GM19438 (cell line): ENCODE data around the gene SLC38A1.

Source experiments
- ATAC-seq: cut with Tn5 transposase; IDR thresholded peaks from one replicate; pipeline ENCODE4 v1.9.1; 2021; ENCODE audit warnings: low read depth; ENCODE audit not compliant: unreplicated experiment

Gene SLC38A1

DNA sequence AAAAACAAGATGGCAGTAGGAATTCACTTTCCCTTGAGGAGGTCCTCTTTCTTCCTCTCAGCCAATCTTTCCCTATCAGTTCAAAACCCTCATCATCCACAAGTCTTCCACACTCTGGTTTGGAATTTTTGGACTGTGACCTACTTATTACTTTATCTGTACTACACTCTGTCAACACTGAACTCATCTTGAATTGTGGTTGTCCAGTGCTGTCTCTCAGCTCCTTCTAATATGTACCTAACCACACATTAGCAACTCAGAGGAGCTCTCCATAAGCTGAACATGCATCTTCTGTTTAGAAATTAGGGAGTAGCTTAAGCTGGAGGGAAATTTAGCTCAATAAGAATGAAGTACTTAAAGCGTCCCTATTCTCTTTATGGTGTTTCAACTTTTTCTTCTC lies 34.8 kb downstream of the SLC38A1 start:
- no peak for ATAC-seq

DNA sequence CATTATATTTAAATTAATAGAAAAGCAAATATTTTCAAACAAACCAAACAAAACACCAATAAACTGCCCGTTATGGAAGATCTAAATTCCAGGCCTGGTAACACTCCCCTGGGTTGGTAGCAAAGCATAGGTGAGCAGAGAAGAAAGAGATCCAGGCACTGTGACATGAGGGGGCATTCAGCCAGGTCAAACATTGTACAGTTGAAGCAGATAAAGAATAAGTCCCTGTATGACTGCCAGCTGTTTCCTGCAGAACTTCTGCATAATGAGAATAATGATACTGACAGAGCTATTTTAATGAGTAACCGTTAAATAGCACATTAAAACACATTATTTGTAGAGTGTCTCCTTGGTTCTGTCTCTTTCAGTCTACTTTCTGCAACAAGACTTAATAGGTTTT lies 35.4 kb downstream of the SLC38A1 start:
- ATAC-seq, result no peak

DNA sequence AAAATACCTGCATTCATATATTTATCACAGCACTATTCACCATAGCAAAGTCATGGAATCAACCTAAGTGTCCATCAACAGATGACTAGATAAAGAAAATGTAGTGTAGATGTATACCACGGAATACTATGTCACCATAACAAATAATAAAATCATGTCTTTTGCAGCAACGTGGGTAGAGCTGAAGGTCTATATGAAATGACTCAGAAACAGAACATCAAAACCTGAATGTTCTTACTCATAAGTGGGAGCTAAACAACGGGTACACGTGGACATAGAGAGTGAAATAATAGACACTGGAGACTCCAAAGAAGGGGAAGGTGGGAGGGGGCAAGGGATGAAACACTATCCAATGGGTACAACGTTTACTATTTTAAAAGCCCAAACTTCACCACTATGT lies 37.9 kb downstream of the SLC38A1 start:
- ATAC-seq, result no peak

- ATAC-seq, result no peak
Observed at GRCh38 chr12:46230306-46230705, 38.5 kb downstream of the SLC38A1 start.

DNA sequence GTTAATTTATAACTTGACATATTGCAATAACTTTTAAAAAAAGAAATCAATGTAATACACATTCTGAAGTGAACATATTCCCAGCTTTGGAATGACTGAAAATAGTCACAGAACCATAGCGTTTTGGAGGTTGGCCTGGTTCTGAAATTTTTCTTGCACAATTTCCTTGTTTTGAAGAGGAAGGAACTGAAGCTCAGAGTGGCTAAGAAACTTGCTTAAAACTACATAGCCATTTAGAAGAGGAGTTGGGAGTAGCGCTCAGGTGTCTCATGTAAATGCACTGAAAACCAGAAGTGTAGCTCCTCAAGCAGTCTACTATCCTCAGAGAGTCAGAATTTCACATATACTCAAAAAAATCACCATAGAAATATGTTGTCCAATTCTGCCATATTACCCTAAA lies 41.2 kb downstream of the SLC38A1 start:
- no peak for ATAC-seq

- no peak for ATAC-seq
Observed at GRCh38 chr12:46224386-46224785, 44.5 kb downstream of the SLC38A1 start.

- no peak for ATAC-seq
Observed at GRCh38 chr12:46223047-46223446, 45.8 kb downstream of the SLC38A1 start.

DNA sequence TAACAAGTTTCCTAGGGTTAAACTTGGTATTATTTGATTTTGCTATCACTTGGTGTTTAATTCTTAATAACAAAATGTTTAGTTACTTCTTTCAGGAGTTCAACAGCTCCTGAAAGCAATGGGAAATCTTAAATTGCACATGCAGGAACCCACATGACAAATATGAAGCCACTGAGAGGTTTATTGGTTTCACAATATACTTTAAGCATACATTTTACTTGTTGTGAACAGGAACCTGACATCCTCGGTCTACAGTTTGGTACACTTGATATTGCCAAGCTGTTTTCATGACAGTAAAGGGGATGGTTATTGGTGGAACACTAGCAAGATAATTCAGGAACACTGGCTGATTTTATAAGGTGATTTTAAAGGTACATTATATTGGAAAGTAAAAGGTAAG lies 46.2 kb downstream of the SLC38A1 start:
- no peak for ATAC-seq

DNA sequence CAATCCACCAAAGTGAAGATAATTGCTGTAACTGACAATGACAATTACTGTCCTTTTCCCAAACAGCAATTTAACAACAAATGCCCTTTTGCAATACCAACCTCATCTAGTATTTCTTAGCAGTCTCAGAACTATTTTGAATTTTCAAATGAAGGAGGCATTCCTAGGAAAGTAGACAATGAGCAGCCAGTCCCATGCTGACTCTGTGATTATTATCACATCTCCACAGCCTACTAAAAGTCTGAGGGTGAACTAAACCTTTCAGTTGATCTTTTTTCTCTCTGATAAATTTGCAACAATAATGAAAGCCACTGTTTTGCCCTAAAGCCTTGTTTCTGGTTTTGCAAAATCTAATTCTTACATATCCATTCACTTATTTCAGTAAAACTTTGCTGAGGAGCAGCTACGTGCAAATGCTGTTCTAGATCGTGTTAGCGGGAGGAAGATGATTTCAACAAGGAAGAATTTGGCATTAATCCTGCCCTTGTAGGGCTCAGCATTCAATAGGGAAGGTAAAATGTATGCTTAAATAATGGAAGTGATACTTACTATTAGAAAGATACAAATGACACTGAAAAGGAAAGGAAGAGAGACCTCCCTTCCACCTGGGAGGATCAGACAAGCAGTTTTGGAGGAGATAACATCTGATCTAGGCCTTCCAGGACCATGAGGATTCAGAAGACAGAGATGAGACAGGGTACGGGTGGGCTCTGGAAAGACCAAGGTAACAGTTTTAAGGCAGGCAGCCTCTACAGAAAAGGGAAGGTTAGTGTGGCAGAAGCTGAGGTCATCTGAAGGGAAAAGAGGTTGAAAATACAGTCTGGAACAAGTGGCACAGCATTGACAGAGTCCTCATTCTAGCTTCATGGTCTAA lies 47.4 kb downstream of the SLC38A1 start:
- ATAC-seq, result no peak

DNA sequence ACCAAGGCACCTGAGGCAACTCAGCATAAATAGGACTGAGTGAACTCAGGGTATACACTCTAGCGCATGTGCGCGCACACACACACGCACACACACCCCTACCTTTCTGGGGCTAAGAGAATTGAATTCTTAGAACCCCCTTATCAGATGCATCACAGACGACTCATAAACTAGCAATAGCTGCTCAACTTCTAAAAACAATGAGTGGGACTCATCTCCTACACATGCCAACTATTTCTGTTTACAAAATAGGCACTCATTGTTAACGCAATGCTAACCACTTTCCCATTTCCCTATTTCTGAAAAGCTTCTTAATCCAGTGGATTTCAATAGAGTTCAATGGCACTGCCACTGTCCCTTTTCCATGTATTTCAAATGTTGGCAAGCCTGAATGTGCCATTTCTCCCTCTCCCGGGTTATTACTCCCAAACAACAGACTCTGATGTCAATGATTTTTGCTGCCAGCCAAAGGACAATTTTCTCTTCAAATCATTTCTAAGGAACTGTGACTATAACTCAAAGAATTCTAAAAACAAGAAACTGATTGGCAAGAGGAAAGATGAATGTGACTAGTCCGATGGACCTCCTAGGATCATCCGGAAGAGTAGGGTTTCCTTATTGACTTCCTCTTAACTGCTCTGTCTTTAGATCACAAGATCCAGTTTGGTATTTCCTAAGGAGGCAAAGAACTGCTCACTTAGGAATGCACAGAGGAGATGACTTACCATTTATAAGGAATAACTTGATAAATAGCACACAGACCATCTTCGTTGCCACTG lies 48.8 kb downstream of the SLC38A1 start:
- no peak for ATAC-seq

DNA sequence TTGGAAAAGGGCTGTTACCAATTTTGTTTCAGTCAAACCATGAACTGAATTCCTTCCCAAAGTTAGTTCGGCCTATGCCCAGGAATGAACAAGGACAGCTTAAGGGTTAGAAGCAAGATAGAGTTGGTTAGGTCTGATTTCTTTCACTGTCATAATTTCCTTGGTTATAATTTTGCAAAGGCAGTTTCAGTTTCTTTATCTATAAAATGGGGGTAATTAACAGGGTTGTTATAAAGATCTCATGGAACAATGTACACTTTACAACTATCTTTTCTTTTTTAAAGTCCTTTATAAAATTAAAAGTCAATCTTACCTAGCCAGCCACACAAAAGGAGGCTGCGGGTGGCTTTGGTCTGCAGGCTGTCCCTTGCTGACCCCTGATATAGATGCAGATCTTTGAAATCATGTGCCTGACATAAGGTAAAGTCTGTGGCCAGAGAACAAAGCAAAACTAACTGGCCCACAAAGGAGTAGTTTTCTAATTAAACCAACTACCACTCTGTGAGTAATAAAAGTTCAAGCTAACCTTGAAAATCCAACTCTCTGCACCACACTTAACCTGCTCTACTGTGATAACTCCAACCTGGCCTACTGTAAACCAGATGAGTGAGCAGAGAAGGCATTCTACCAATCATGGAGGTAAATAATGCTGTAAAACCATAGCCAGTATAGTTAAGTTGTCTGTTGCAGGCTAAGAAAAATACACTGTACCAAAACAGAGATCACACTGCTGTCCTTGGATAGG lies 49.5 kb downstream of the SLC38A1 start:
- ATAC-seq, result no peak

DNA sequence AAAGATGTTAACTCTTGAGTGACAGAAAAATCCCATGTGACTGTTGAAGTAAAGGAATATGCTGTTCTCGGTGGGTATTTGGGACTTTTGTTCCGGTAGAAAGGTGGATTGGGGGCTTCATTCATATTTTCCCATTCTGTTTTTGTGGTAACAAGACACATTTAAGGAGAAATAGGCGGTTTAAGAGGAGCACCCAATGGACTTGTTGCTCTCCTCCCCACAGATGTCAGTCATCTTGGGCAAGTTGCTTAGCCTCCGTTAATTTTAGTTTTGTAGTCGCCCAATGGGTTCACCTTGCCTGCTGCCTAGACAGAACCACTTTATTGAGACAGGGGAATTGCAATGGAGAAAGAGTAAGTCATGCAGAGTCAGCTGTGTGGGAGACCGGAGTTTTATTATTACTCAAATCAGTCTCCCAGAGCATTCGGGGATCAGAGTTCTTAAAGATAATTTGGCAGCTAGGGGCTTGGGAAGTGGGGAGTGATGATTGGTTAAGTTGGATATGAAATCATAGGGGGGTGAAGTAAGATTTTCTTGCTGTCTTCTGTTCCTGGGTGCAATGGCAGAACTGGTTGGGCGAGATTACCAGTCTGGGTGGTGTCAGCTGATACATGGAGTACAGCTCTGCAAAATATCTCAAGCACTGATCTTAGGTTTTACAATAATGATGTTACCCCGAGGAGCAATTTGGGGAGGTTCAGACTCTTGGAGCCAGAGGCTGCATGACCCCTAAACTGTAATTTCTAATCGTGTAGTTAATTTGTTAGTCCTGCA lies 50.3 kb downstream of the SLC38A1 start:
- no peak for ATAC-seq

GRCh38 chr12:46217541-46218321 lies 51.1 kb downstream of the SLC38A1 start:
- peak; percentile 59 for ATAC-seq

DNA sequence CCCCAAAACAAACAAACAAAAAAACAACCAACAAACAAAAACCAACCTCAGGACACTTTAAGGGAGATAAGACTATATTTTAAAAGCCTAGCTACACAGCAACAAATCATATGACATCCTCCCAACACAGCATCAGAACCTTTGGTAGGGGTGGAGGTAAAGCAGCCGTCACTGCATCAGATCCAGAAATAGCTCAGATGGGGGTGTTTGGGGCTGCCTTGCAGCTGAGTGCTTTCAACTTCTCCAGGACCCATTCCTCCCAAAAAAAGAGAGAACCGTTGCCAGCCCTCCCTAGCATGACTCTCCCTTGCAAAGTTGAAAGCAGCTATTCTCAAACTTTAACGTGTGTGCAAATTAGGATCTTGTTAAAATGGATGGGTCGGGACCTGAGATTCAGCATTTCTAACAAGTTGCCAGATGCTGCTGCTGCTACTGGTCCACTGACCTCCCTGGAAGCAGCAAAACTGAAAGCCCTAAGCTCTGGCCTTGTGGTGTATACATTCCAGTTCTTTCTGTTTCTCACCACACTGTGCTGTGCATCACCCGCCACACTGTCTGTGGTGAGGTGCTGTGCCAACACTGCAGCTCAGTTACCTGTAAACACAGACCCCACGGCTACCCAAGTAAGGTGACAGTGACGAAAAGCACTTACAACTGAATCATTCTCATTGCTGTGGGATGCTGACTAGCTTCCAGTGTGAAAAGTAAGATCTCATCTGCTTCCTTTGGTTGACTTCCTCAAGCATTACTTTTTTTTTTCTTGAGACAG lies 54.0 kb downstream of the SLC38A1 start:
- ATAC-seq, result peak; percentile 59

DNA sequence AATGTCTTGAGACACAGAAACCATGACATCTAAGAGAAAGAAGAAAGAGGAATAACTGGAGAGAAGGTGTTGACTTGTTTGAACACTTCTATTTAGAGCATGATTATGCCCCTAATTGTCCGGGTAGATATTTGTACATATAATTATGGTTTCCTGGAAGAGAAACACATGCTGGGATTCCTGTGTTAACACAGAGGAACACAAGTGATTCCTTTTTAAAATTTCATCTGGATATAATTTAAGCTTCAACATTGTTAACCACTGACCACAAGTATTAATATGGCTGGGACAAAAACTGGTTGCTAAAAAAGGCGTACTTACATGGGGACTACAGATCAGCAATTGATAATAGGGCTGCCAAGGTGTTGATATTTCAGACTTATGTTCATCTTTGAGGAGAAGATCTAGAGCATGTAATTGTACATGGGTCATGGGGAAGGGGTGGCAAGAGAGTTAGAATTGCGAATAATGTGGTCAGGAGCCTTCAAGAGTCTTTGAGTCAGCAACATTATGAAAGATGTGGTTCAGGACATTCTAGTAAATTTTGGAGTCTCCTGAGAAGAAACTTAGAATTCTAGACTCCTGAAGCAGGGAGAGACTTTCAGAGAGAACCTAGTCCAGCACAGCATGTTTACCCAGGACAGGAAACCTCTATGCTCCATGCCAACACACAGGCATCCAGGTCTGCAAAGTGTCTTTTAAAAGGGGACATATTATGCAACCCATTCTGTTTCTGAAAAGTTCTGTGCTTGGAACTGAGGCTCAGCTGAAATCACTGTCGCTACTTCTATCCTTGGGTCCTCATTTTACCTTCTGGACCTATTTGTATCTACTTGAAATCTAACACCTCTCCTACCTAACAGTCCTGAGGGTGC lies 56.5 kb downstream of the SLC38A1 start:
- ATAC-seq, result no peak

- no peak for ATAC-seq
Observed at GRCh38 chr12:46210873-46211439, 57.9 kb downstream of the SLC38A1 start.
